ENCODE data around the gene FXYD6. TPM values are rescaled to one million over a fixed set of nuclear protein-coding genes. Genes with fewer than 3 reads are reported as not detected.
"Not testable (repeated sequence)": the region's sequence is repeated elsewhere in the genome, so short reads cannot be mapped to it uniquely, and the experiment has no call there.

FXYD6 gene
- total and polyA plus RNA-seq, 8 donors = 12.7 to 187 (median 40.6) TPM

- intact Hi-C loops (cut with DNase I; ENCODE audit: low total_unique reads) = no loop called here
- peaks cover 5 to 73% (median 29%) of the 10 kb centered on the region in 4 donors for H3K4me1 ChIP-seq
- DNase-seq = peak in 1 of 2 donors; percentile 47
- 55 to 64% (median 61%) methylated on average over 4 of the region's 4 CpGs for WGBS, 5 donors
- no peak for TF ChIP-seq POLR2A (IDR thresholded peaks at IDR 0.05)
- TF ChIP-seq CTCF (IDR thresholded peaks at IDR 0.05) = no peak
- no peak for TF ChIP-seq EP300 (IDR thresholded peaks at IDR 0.05)
- no peak for TF ChIP-seq POLR2AphosphoS5 (IDR thresholded peaks at IDR 0.05)
- H3K27me3 ChIP-seq = peaks cover 0 to 32% (median 4%) of the 10 kb centered on the region in 3 donors
- H3K27ac ChIP-seq = peak overlapping the region in 3 of 5 donors; percentile 15 to 90 (median 38)
- no peaks in the 10 kb centered on the region for H3K36me3 ChIP-seq
- no peak overlapping the region for H3K4me3 ChIP-seq
- H3K9me3 ChIP-seq = no peaks in the 10 kb centered on the region
Observed at GRCh38 chr11:117869604-117870003, 6.9 kb downstream of the FXYD6 start.

- peaks cover 0 to 26% (median 0%) of the 10 kb centered on the region in 3 donors for H3K27me3 ChIP-seq
- no peaks in the 10 kb centered on the region for H3K9me3 ChIP-seq
- H3K27ac ChIP-seq = peak overlapping the region in 3 of 5 donors; percentile 15 to 90 (median 38)
- no peak overlapping the region for H3K4me3 ChIP-seq
- WGBS, 5 donors = 69 to 85% (median 80%) methylated on average over 12 to 17 of the region's 17 CpGs
- TF ChIP-seq POLR2AphosphoS5 (IDR thresholded peaks at IDR 0.05) = no peak
- no peak for TF ChIP-seq CTCF (IDR thresholded peaks at IDR 0.05)
- no peak for TF ChIP-seq POLR2A (IDR thresholded peaks at IDR 0.05)
- intact Hi-C loops (cut with DNase I; ENCODE audit: low total_unique reads) = no loop called here
- peaks cover 3 to 69% (median 25%) of the 10 kb centered on the region in 4 donors for H3K4me1 ChIP-seq
- DNase-seq = no peak
- no peaks in the 10 kb centered on the region for H3K36me3 ChIP-seq
Observed at GRCh38 chr11:117868815-117869561, 7.5 kb downstream of the FXYD6 start.

DNA sequence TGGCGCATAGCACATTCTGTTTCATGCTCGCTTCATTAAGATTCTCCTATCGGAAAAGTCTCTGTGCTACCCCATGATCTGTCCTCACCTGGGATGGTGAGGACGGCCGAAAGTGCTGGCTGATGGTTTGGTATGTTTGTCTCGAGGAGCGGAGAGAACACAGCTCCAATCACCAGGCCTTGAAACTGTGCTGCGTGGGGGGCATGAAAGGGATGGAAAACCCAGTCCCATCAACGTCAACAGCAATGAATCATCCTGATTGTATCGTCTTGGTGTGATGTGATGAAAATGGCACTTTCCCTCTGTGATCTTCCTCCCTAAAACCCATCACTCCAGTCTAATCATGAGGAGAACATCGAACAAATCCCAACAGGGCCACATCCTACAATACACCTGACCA lies 8.4 kb downstream of the FXYD6 start:
- Histone ChIP-seq H3K27me3 (peaks cover 0 to 18% (median 0%) of the 10 kb centered on the region in 3 donors), H3K4me3 (no peak overlapping the region), H3K9me3 (no peaks in the 10 kb centered on the region), H3K4me1 (peaks cover 0 to 62% (median 21%) of the 10 kb centered on the region in 4 donors), H3K36me3 (no peaks in the 10 kb centered on the region), H3K27ac (no peak overlapping the region)
- WGBS, 5 donors = 69 to 85% (median 75%) methylated on average over 11 of the region's 11 CpGs
- intact Hi-C loops (cut with DNase I; ENCODE audit: low total_unique reads) = no loop called here
- TF ChIP-seq POLR2A (IDR thresholded peaks at IDR 0.05) (no peak), CTCF (IDR thresholded peaks at IDR 0.05) (no peak), POLR2AphosphoS5 (IDR thresholded peaks at IDR 0.05) (no peak), EP300 (IDR thresholded peaks at IDR 0.05) (no peak)
- DNase-seq = no peak

- Histone ChIP-seq H3K4me1 (peaks cover 6 to 62% (median 23%) of the 10 kb centered on the region in 4 donors), H3K27ac (no peak overlapping the region), H3K4me3 (no peak overlapping the region), H3K27me3 (peaks cover 0 to 4% (median 0%) of the 10 kb centered on the region in 3 donors), H3K9me3 (no peaks in the 10 kb centered on the region), H3K36me3 (no peaks in the 10 kb centered on the region)
- intact Hi-C loops (cut with DNase I; ENCODE audit: low total_unique reads) = no loop called here
- DNase-seq = no peak
- 65 to 79% (median 75%) methylated on average over 4 to 5 of the region's 5 CpGs for WGBS, 5 donors
- TF ChIP-seq POLR2AphosphoS5 (IDR thresholded peaks at IDR 0.05) (no peak), POLR2A (IDR thresholded peaks at IDR 0.05) (no peak), EP300 (IDR thresholded peaks at IDR 0.05) (no peak), CTCF (IDR thresholded peaks at IDR 0.05) (no peak)
Observed at GRCh38 chr11:117866526-117866925, 9.9 kb downstream of the FXYD6 start.

- H3K36me3 ChIP-seq; H3K27me3 ChIP-seq; DNase-seq; intact Hi-C loops (cut with DNase I; ENCODE audit: low total_unique reads); H3K4me3 ChIP-seq; H3K9me3 ChIP-seq; H3K27ac ChIP-seq: not testable (repeated sequence)
- 89 to 96% (median 95%) methylated on average over 13 of the region's 13 CpGs for WGBS, 5 donors
- H3K4me1 ChIP-seq = peaks cover 12 to 62% (median 26%) of the 10 kb centered on the region in 4 donors
Observed at GRCh38 chr11:117865546-117865945, 10.9 kb downstream of the FXYD6 start.

Measured in stomach (tissue), 9 donors.